Chondrocyte (in vitro differentiated cells): Measurements from ENCODE around the gene CASTOR1. TPM values are rescaled to one million over a fixed set of nuclear protein-coding genes. Genes with fewer than 3 reads are reported as not detected.

Experiments used
- DNase-seq: peaks from one replicate; pipeline ENCODE4 v3.0.0; 2021; ENCODE audit warnings: mixed read lengths, low spot score
- H3K27ac Mint-ChIP-seq: one replicate; pipeline ENCODE4 v1.8.0; 2021; ENCODE audit warnings: mild to moderate bottlenecking, moderate library complexity, mixed read lengths; ENCODE audit not compliant: unreplicated experiment
- H3K27me3 Mint-ChIP-seq: 2 replicates; pipeline ENCODE4 v1.8.0; 2021; ENCODE audit warnings: low read depth, mixed read lengths
- H3K36me3 Mint-ChIP-seq: 2 replicates; pipeline ENCODE4 v1.8.0; 2021; ENCODE audit warnings: low read depth, mixed read lengths
- H3K4me1 Mint-ChIP-seq: 2 replicates; pipeline ENCODE4 v1.8.0; 2021; ENCODE audit warnings: low read depth, mild to moderate bottlenecking, mixed read lengths
- H3K4me3 Mint-ChIP-seq: one replicate; pipeline ENCODE4 v1.8.0; 2021; ENCODE audit warnings: mild to moderate bottlenecking, moderate library complexity, mixed read lengths; ENCODE audit not compliant: unreplicated experiment
- H3K9me3 Mint-ChIP-seq: 2 replicates; pipeline ENCODE4 v1.8.0; 2021; ENCODE audit warnings: low read depth, mixed read lengths
- total RNA-seq: library from RNA; stranded (reverse); gene quantifications from 3 replicates; pipeline ENCODE4 v1.2.1, GENCODE V29; 2021
- TF ChIP-seq, protein P1 (sequence below): fragments of 200-600 bp; sonication (generic); IDR thresholded peaks from 2 replicates; pipeline ENCODE4 v1.5.0; 2021; ENCODE audit warnings: antibody characterized with exemption, mild to moderate bottlenecking, moderate library complexity

CASTOR1 gene
- total RNA-seq, 1 donor from 2014 or later: 12.1 TPM

DNA sequence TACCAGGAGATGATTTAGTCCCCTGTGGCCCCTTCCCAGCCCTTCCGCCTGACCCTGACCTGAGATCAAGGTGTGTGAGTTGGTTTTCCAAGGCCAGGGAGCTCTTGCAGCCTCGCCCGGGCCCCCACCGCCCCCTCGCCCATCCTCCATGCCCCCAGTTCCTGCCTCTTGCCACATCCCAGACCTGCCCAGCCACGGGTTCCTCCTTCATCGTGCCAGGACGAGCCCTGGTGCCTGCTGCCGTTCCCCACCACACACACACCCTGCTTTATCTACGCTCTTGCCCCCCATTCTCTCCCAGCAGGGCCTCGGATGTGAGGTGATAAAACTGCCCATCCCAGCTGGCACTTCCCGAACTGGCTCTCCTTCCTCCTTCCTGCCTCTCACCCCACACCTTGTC is 41.3 kb downstream of the CASTOR1 start:
- H3K27me3 Mint-ChIP-seq: no peaks in the 10 kb centered on the region
- peak; percentile 88 for DNase-seq
- no peaks in the 10 kb centered on the region for H3K9me3 Mint-ChIP-seq
- no peaks in the 10 kb centered on the region for H3K36me3 Mint-ChIP-seq
- H3K27ac Mint-ChIP-seq: peak overlapping the region; percentile 70
- H3K4me3 Mint-ChIP-seq: peak overlapping the region; percentile 33
- peaks cover 82% of the 10 kb centered on the region for H3K4me1 Mint-ChIP-seq
- TF ChIP-seq, protein P1, sequence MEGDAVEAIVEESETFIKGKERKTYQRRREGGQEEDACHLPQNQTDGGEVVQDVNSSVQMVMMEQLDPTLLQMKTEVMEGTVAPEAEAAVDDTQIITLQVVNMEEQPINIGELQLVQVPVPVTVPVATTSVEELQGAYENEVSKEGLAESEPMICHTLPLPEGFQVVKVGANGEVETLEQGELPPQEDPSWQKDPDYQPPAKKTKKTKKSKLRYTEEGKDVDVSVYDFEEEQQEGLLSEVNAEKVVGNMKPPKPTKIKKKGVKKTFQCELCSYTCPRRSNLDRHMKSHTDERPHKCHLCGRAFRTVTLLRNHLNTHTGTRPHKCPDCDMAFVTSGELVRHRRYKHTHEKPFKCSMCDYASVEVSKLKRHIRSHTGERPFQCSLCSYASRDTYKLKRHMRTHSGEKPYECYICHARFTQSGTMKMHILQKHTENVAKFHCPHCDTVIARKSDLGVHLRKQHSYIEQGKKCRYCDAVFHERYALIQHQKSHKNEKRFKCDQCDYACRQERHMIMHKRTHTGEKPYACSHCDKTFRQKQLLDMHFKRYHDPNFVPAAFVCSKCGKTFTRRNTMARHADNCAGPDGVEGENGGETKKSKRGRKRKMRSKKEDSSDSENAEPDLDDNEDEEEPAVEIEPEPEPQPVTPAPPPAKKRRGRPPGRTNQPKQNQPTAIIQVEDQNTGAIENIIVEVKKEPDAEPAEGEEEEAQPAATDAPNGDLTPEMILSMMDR: no peak

DNA sequence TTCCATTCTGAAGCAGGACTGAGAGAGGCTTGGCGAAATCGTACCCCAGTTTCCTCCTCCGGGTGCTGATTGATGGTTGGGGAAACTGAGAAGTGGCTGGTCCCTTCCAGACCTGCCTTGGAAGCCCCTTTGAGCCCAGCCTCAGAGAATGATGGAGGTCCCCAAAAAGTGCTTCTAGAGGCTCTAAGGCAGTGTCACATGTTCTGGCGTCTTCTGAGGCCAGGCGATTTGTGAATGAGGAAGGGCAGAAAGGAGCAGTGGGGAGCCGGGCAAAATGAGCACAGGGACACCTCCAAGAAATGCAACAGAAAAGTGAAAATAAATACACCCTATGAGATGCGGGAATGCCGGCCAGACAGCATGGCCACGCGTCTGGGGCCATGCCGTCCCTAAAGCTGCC is 41.7 kb downstream of the CASTOR1 start:
- Mint-ChIP-seq H3K36me3 (no peaks in the 10 kb centered on the region), H3K4me3 (peak overlapping the region; percentile 98), H3K4me1 (peaks cover 82% of the 10 kb centered on the region), H3K27ac (peak overlapping the region; percentile 70), H3K27me3 (no peaks in the 10 kb centered on the region), H3K9me3 (no peaks in the 10 kb centered on the region)
- TF ChIP-seq, protein P1: no peak
- DNase-seq: no peak

DNA sequence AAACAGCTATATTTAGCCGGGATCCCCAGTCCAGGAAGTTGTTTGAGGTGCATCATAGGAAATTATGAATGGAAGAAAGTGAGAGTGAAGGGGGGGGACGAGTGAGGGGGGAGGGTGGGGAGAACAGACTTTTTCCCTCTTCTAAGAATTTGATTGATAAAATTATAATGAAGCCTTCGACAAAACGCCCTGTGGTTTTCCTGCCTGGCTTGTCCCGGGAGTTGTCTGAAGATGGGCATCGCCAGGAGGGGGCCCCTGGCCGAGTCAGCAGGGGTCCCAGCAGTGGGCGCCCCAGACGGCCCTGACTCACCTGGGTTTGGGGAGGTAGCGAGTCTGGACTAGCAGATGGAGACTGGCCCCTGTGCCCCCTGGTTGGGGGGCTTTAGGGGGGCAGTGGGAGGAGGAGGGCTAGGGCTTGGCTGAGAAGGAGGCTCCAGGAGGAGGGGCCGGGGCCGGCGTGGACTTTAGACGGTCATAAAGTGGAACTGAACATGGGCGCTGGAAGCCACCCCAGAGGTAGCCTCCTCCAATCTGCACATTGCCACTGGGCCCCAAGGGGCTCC is 42.4 kb downstream of the CASTOR1 start:
- H3K27me3 Mint-ChIP-seq: no peaks in the 10 kb centered on the region
- TF ChIP-seq, protein P1: peak; percentile 4
- peak; percentile 80 for DNase-seq
- H3K9me3 Mint-ChIP-seq: no peaks in the 10 kb centered on the region
- peaks cover 83% of the 10 kb centered on the region for H3K4me1 Mint-ChIP-seq
- H3K27ac Mint-ChIP-seq: peak overlapping the region; percentile 83
- no peaks in the 10 kb centered on the region for H3K36me3 Mint-ChIP-seq
- H3K4me3 Mint-ChIP-seq: peak overlapping the region; percentile 98

DNA sequence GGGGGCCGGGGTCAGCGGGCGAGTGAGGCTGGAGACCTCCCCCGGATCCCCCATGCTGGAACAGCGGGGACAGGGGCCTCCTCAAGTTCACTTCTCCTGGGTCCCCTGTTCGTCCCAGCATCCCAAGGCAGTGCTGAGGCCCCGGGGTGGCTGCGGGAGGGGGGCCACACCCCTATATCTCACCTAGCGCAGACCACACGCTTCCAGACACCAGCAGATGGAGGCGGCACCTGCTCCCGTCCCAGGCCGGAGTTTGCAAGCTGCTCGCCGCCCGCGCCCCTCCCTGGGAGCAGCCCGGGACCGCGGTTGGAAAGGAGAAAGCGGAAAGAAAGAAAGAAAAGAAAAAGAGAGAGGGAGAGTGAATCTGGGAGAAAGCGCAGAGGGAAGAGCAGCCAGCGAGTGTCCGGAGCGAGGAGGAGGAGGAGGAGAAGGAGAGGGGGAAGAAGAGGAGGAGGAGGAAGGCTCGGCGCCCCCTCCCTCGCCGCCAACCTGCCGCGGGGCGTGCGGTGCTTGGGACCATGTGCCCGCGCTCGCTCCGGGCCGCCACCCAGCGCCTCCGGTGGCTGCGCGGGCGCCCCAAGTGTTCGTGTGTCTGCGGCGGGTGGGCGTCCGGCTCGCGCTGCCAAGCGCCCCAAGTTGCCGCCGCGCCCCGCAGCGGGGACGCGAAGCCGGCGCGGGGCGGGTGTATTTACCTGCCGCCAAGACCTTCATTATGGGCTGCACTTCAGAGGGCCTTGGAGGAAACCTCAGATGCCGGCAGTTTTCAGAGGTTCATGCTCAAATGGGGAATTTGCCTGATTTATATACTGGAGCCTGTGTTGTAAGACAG is 43.1 kb downstream of the CASTOR1 start, which contains the start of gene LIF:
TSS of gene LIF (minus strand) at position 775 of the 829 bp plus-strand sequence. CDS start at position 711, 64 bp downstream.
- no peak for DNase-seq
- TF ChIP-seq, protein P1: peak; percentile 66
- Mint-ChIP-seq H3K4me1 (peaks cover 83% of the 10 kb centered on the region), H3K36me3 (no peaks in the 10 kb centered on the region), H3K27ac (peak within 1 kb of the TSS; percentile 95), H3K27me3 (no peaks in the 10 kb centered on the region), H3K9me3 (no peaks in the 10 kb centered on the region), H3K4me3 (peak within 1 kb of the TSS; percentile 98)

DNA sequence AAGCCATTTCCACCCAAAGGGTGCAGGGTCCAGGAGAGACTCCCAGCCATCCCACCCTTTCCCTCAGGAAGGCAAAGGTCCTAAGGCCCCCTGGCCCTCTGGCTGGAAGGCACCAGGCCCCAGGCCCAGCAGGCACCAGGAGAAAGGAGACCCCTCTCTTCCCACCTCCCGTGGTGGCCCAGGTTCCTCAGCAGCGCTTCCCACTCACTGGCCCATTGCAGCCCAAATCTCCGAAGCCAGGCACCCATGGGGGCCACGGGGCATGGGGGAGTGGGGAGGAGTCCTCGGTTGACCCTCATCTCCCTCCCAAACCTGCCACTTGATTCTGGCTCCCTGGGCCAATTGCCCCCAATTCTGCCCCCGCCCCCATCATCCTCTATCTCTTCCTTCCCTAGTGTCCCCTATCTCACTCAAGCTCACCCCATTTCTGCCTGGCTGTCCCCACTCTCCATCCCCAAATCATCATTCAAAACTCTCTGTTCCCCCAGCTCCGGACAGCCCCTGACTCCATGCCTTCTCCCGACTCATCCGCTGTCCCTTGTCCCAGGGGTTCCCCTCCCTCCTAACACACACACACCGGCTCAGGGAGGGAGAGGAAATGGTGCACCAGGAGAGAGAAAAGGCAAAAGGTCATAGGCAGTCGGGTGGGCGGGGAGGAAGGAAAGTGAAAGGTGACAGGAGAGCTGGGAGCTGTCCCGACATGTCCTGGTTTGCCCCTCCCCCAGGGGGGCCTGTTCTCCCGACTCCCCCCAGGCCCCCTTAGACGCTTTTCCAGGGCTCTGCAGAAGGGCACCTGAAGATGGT is 43.9 kb downstream of the CASTOR1 start:
- Mint-ChIP-seq H3K4me3 (peak overlapping the region; percentile 98), H3K9me3 (no peaks in the 10 kb centered on the region), H3K36me3 (no peaks in the 10 kb centered on the region), H3K4me1 (peaks cover 86% of the 10 kb centered on the region), H3K27ac (peak overlapping the region; percentile 52), H3K27me3 (no peaks in the 10 kb centered on the region)
- TF ChIP-seq, protein P1: no peak
- no peak for DNase-seq
